ENCODE data around the gene FGF22.

- no peak for TF ChIP-seq CTCF (conservative IDR thresholded peaks at IDR 0.05; ENCODE audit: low read depth, low read length)
- TF ChIP-seq EZH2phosphoT487 (IDR thresholded peaks at IDR 0.05; ENCODE audit: borderline replicate concordance, low read length): no peak
Measured at GRCh38 chr19:677601-678436, 38.1 kb downstream of the FGF22 start.
